GM12874 (cell line): ENCODE measurements around the gene WAC.
A peak's percentile ranks its signal among the peaks of the same experiment; 100 is the strongest.

Source experiments
- CTCF ChIP-seq: IDR thresholded peaks from 2 replicates; pipeline ENCODE4 v1.5.1; 2011; ENCODE audit warnings: low read depth, mild to moderate bottlenecking, control low read depth, low read length, moderate library complexity; ENCODE audit not compliant: insufficient read depth

The WAC gene

GRCh38 chr10:28637346-28637745 lies 104.4 kb downstream of the WAC start:
- TF ChIP-seq CTCF: no peak

- TF ChIP-seq CTCF: no peak
Observed at GRCh38 chr10:28638392-28638791, 105.5 kb downstream of the WAC start.

GRCh38 chr10:28640551-28640950 lies 107.6 kb downstream of the WAC start:
- no peak for TF ChIP-seq CTCF

- no peak for TF ChIP-seq CTCF
Observed at GRCh38 chr10:28644647-28645046, 111.7 kb downstream of the WAC start.

- no peak for TF ChIP-seq CTCF
Observed at GRCh38 chr10:28652106-28652505, 119.2 kb downstream of the WAC start.

- no peak for TF ChIP-seq CTCF
Observed at GRCh38 chr10:28652703-28653102, 119.8 kb downstream of the WAC start.

- TF ChIP-seq CTCF: no peak
Observed at GRCh38 chr10:28661035-28661434, 128.1 kb downstream of the WAC start.

- TF ChIP-seq CTCF: peak; percentile 90
Observed at GRCh38 chr10:28663576-28664368, 130.9 kb downstream of the WAC start.
